ENCODE data around the gene MACO1. TPM values are rescaled to one million over a fixed set of nuclear protein-coding genes. Genes with fewer than 3 reads are reported as not detected.

The MACO1 gene
- total and polyA plus RNA-seq, 4 donors: 15.3 to 23.2 (median 20.6) TPM

GRCh38 chr1:25430967-25431881, 527 bp downstream of the MACO1 start:
- no peaks in the 10 kb centered on the region for H3K9me3 ChIP-seq (ENCODE audit: control insufficient read depth in 4 of 4, low read length in 3 of 4)
- no peaks in the 10 kb centered on the region for H3K27me3 ChIP-seq (ENCODE audit: control insufficient read depth in 4 of 4, insufficient read depth in 4 of 4, low read length in 3 of 4)
- peaks cover 5 to 43% (median 36%) of the 10 kb centered on the region in 4 donors for H3K4me1 ChIP-seq (ENCODE audit: control insufficient read depth in 4 of 4, insufficient read depth in 4 of 4, low read length in 3 of 4)
- H3K9ac ChIP-seq (ENCODE audit: low read depth in 1 of 2, low read length in 2 of 2): peak overlapping the region; percentile 81 to 95
- H3K27ac ChIP-seq (ENCODE audit: low read depth in 1 of 2, low read length in 2 of 2): peak overlapping the region; percentile 91 to 94
- WGBS: under 1% methylated on average over 89 of the region's 89 CpGs
- TF ChIP-seq JUND (IDR thresholded peaks at IDR 0.05) (no peak), HNF4A (conservative IDR thresholded peaks at IDR 0.05) (peak; percentile 54 to 62), HNF4G (IDR thresholded peaks at IDR 0.05) (no peak)
- TF ChIP-seq, protein P1, sequence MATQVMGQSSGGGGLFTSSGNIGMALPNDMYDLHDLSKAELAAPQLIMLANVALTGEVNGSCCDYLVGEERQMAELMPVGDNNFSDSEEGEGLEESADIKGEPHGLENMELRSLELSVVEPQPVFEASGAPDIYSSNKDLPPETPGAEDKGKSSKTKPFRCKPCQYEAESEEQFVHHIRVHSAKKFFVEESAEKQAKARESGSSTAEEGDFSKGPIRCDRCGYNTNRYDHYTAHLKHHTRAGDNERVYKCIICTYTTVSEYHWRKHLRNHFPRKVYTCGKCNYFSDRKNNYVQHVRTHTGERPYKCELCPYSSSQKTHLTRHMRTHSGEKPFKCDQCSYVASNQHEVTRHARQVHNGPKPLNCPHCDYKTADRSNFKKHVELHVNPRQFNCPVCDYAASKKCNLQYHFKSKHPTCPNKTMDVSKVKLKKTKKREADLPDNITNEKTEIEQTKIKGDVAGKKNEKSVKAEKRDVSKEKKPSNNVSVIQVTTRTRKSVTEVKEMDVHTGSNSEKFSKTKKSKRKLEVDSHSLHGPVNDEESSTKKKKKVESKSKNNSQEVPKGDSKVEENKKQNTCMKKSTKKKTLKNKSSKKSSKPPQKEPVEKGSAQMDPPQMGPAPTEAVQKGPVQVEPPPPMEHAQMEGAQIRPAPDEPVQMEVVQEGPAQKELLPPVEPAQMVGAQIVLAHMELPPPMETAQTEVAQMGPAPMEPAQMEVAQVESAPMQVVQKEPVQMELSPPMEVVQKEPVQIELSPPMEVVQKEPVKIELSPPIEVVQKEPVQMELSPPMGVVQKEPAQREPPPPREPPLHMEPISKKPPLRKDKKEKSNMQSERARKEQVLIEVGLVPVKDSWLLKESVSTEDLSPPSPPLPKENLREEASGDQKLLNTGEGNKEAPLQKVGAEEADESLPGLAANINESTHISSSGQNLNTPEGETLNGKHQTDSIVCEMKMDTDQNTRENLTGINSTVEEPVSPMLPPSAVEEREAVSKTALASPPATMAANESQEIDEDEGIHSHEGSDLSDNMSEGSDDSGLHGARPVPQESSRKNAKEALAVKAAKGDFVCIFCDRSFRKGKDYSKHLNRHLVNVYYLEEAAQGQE (IDR thresholded peaks at IDR 0.05): no peak
- TF ChIP-seq, protein P2, sequence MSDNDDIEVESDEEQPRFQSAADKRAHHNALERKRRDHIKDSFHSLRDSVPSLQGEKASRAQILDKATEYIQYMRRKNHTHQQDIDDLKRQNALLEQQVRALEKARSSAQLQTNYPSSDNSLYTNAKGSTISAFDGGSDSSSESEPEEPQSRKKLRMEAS (IDR thresholded peaks at IDR 0.05): no peak
- no peaks in the 10 kb centered on the region for H3K36me3 ChIP-seq (ENCODE audit: control insufficient read depth in 4 of 4, insufficient read depth in 3 of 4, low read depth in 1 of 4, low read length in 3 of 4)
- H3K4me3 ChIP-seq (ENCODE audit: low read depth in 1 of 3, low read length in 3 of 3): peak overlapping the region; percentile 86 to 99 (median 89)
- DNase-seq (ENCODE audit: low spot score): no peak

DNA sequence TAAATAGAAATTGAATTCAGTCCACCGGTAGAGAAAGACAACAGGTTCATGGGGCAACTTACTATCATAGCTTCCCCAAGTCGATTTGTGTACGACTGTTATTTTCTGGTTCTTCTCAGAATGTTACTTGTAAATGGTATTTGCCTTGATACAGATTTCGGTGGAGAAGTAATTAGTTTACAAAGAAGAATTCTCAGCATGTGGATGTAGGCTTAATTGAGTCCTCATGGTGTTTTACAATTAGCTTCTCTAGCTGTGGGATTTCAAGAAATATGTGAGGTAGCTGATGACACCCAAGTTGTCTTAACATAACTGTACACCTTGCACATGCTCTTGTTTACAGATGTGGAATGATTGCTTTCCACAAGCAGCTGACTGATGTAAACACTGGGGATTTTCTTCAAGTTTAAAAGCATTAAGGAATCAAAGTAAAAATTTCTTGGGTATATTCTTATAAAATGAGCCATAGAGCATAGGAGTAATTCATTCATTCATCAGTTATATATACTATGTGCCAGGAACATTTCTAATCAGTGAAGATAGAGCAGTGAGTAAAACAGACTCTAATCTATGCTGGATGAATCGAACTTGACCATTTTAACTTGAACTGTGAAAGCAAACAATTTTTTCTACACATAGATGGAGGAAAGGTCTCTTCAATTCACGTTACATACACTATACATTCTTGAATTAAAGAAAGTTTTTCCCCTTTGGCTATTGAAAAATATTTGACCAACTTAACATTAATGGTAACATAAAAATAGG, 1.4 kb downstream of the MACO1 start:
- no peak for DNase-seq (ENCODE audit: low spot score)
- 6% methylated on average over 6 of the region's 6 CpGs for WGBS

GRCh38 chr1:25432749-25433388, 2.2 kb downstream of the MACO1 start:
- Histone ChIP-seq H3K4me3 (ENCODE audit: low read depth in 1 of 3, low read length in 3 of 3) (peak overlapping the region in 2 of 3 donors; percentile 89 to 99), H3K9me3 (ENCODE audit: control insufficient read depth in 4 of 4, low read length in 3 of 4) (no peaks in the 10 kb centered on the region), H3K9ac (ENCODE audit: low read depth in 1 of 2, low read length in 2 of 2) (peak overlapping the region; percentile 15 to 95), H3K27me3 (ENCODE audit: control insufficient read depth in 4 of 4, insufficient read depth in 4 of 4, low read length in 3 of 4) (no peaks in the 10 kb centered on the region), H3K36me3 (ENCODE audit: control insufficient read depth in 4 of 4, insufficient read depth in 3 of 4, low read depth in 1 of 4, low read length in 3 of 4) (no peaks in the 10 kb centered on the region), H3K27ac (ENCODE audit: low read depth in 1 of 2, low read length in 2 of 2) (peak overlapping the region; percentile 53 to 91), H3K4me1 (ENCODE audit: control insufficient read depth in 4 of 4, insufficient read depth in 4 of 4, low read length in 3 of 4) (peaks cover 5 to 58% (median 42%) of the 10 kb centered on the region in 4 donors)
- no peak for DNase-seq (ENCODE audit: low spot score)
- 60% methylated on average over 6 of the region's 6 CpGs for WGBS
- TF ChIP-seq ATF3 (IDR thresholded peaks at IDR 0.05): no peak
- TF ChIP-seq, protein P2 (IDR thresholded peaks at IDR 0.05): no peak
- TF ChIP-seq HNF4G (IDR thresholded peaks at IDR 0.05): no peak
- TF ChIP-seq JUND (IDR thresholded peaks at IDR 0.05): no peak
- TF ChIP-seq, protein P3, sequence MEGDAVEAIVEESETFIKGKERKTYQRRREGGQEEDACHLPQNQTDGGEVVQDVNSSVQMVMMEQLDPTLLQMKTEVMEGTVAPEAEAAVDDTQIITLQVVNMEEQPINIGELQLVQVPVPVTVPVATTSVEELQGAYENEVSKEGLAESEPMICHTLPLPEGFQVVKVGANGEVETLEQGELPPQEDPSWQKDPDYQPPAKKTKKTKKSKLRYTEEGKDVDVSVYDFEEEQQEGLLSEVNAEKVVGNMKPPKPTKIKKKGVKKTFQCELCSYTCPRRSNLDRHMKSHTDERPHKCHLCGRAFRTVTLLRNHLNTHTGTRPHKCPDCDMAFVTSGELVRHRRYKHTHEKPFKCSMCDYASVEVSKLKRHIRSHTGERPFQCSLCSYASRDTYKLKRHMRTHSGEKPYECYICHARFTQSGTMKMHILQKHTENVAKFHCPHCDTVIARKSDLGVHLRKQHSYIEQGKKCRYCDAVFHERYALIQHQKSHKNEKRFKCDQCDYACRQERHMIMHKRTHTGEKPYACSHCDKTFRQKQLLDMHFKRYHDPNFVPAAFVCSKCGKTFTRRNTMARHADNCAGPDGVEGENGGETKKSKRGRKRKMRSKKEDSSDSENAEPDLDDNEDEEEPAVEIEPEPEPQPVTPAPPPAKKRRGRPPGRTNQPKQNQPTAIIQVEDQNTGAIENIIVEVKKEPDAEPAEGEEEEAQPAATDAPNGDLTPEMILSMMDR (IDR thresholded peaks at IDR 0.05; ENCODE audit: low read depth, low read length, missing input control): no peak
- TF ChIP-seq YY1 (IDR thresholded peaks at IDR 0.05): no peak
- no peak for TF ChIP-seq FOXA2 (IDR thresholded peaks at IDR 0.05)
- TF ChIP-seq GABPA (IDR thresholded peaks at IDR 0.05 in 1 of 2, conservative IDR thresholded peaks at IDR 0.05 in 1 of 2): no peak
- no peak for TF ChIP-seq SP1 (IDR thresholded peaks at IDR 0.05)
- TF ChIP-seq NR2F2 (IDR thresholded peaks at IDR 0.05): no peak
- TF ChIP-seq, protein P4, sequence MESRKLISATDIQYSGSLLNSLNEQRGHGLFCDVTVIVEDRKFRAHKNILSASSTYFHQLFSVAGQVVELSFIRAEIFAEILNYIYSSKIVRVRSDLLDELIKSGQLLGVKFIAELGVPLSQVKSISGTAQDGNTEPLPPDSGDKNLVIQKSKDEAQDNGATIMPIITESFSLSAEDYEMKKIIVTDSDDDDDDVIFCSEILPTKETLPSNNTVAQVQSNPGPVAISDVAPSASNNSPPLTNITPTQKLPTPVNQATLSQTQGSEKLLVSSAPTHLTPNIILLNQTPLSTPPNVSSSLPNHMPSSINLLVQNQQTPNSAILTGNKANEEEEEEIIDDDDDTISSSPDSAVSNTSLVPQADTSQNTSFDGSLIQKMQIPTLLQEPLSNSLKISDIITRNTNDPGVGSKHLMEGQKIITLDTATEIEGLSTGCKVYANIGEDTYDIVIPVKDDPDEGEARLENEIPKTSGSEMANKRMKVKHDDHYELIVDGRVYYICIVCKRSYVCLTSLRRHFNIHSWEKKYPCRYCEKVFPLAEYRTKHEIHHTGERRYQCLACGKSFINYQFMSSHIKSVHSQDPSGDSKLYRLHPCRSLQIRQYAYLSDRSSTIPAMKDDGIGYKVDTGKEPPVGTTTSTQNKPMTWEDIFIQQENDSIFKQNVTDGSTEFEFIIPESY (IDR thresholded peaks at IDR 0.05): no peak
- TF ChIP-seq FOXA1 (IDR thresholded peaks at IDR 0.05): no peak
- no peak for TF ChIP-seq RXRA (IDR thresholded peaks at IDR 0.05)

More for the DNA sequence above, 1.4 kb downstream of the MACO1 start:
- H3K27me3 ChIP-seq (ENCODE audit: control insufficient read depth in 4 of 4, insufficient read depth in 4 of 4, low read length in 3 of 4): no peaks in the 10 kb centered on the region
- TF ChIP-seq NR2F2 (IDR thresholded peaks at IDR 0.05) (no peak), HNF4A (conservative IDR thresholded peaks at IDR 0.05) (peak in 1 of 2 donors; percentile 35)
- H3K4me1 ChIP-seq (ENCODE audit: control insufficient read depth in 4 of 4, insufficient read depth in 4 of 4, low read length in 3 of 4): peaks cover 5 to 52% (median 42%) of the 10 kb centered on the region in 4 donors
- no peaks in the 10 kb centered on the region for H3K36me3 ChIP-seq (ENCODE audit: control insufficient read depth in 4 of 4, insufficient read depth in 3 of 4, low read depth in 1 of 4, low read length in 3 of 4)
- no peaks in the 10 kb centered on the region for H3K9me3 ChIP-seq (ENCODE audit: control insufficient read depth in 4 of 4, low read length in 3 of 4)
- H3K27ac ChIP-seq (ENCODE audit: low read depth in 1 of 2, low read length in 2 of 2): peak overlapping the region; percentile 91 to 94
- peak overlapping the region; percentile 53 to 99 (median 89) for H3K4me3 ChIP-seq (ENCODE audit: low read depth in 1 of 3, low read length in 3 of 3)
- peak overlapping the region; percentile 81 to 95 for H3K9ac ChIP-seq (ENCODE audit: low read depth in 1 of 2, low read length in 2 of 2)
